ACC112 (cell line): ENCODE measurements around the gene RAPGEF3.

Experiments
- H2AFZ ChIP-seq: fragments of 200-600 bp; sonication (generic); one replicate; pipeline ENCODE4 v1.6.0; 2017; ENCODE audit warnings: antibody characterized with exemption, low read length; ENCODE audit not compliant: unreplicated experiment
- H3K27ac ChIP-seq: fragments of 200-600 bp; sonication (generic); 2 replicates; pipeline ENCODE4 v1.5.1; 2014; ENCODE audit warnings: low read depth, mild to moderate bottlenecking, antibody characterized with exemption, low read length, moderate library complexity
- H3K27me3 ChIP-seq: fragments of 200-600 bp; sonication (generic); 2 replicates; pipeline ENCODE4 v1.6.1; 2014; ENCODE audit warnings: mild to moderate bottlenecking, antibody characterized with exemption, low read length, moderate library complexity, mixed read lengths; ENCODE audit not compliant: insufficient read depth
- H3K36me3 ChIP-seq: fragments of 200-600 bp; sonication (generic); 2 replicates; pipeline ENCODE4 v1.6.1; 2016; ENCODE audit warnings: mild to moderate bottlenecking, antibody characterized with exemption, low read length, moderate library complexity, mixed read lengths; ENCODE audit not compliant: insufficient read depth
- H3K4me1 ChIP-seq: fragments of 200-600 bp; sonication (generic); one replicate; pipeline ENCODE4 v1.6.1; 2016; ENCODE audit warnings: low read length, mixed read lengths; ENCODE audit not compliant: insufficient read depth, unreplicated experiment, control insufficient read depth
- H3K4me3 ChIP-seq: fragments of 200-600 bp; sonication (generic); 2 replicates; pipeline ENCODE4 v1.5.1; 2014; ENCODE audit warnings: mild to moderate bottlenecking, low read depth, low read length
- H3K79me2 ChIP-seq: fragments of 200-600 bp; sonication (generic); one replicate; pipeline ENCODE4 v1.6.0; 2016; ENCODE audit warnings: low read length; ENCODE audit not compliant: control insufficient read depth, unreplicated experiment, insufficient read depth

The RAPGEF3 gene

DNA sequence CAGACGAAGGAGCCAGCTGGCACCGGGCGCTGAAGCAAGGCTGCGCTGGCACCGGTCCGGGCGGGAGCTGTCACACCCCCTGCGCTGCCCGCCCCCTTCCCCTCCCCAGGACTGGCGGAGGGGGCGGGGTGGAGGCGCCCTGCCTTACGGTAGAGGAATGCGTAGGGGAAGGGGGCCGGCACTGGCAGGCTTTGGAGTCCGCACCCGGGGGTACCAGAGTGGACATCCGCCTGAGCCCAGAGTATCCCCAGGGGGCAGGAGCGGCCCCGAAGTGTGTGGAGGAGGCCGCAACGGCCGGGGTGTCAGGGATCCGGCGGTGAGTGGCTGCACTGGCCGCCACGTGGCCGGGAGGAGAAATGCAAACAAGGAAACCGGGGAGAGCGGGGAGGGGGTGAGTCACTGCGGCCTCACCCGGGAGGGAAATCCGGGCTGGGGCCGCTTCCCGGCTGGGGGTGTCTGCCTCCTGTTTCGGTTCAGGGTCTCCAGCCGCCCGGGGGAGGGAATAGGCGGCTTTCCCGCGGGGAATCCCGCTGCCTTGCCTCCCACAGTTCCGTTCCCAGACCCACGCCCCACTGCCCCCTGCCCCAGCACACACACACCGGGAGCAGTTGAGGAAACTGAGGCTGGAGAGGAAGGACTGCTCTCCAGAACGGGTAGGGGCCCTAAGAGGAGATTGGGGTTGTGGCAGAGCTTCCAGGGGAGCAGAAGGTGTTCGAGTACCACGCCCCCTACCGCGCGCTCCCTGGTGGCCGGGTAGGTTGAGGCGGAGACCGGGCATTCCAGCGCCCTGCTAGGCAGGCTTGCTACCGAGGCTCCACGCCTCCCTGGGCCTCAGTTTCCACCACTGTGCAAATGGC lies at the start of gene RAPGEF3:
RAPGEF3 (minus strand) TSS at position 47 of the 857 bp plus-strand sequence. CDS start 324 bp downstream, outside the sequence.
- H2AFZ ChIP-seq: peak within 1 kb of the TSS; percentile 67
- no peaks in the 10 kb centered on the region for H3K27me3 ChIP-seq
- H3K4me1 ChIP-seq: peaks cover 21% of the 10 kb centered on the region
- peak within 1 kb of the TSS; percentile 84 for H3K4me3 ChIP-seq
- H3K27ac ChIP-seq: peak within 1 kb of the TSS; percentile 42; the same call in 1 of the 2 replicates
- H3K36me3 ChIP-seq: no peaks in the 10 kb centered on the region
- H3K79me2 ChIP-seq: no peaks in the 10 kb centered on the region

- Histone ChIP-seq H2AFZ (no peak overlapping the region), H3K27ac (peak overlapping the region; percentile 71), H3K4me1 (peaks cover 71% of the 10 kb centered on the region), H3K4me3 (0 out of 2 replicates have a peak overlapping the region, but pooled peaks have one; percentile 24), H3K79me2 (peaks cover 93% of the 10 kb centered on the region), H3K27me3 (no peaks in the 10 kb centered on the region), H3K36me3 (no peaks in the 10 kb centered on the region)
These were observed 49.4 kb upstream of the RAPGEF3 start for GRCh38 chr12:47808050-47808449.

- H3K27me3 ChIP-seq: no peaks in the 10 kb centered on the region
- H3K4me3 ChIP-seq: no peak overlapping the region
- H3K27ac ChIP-seq: no peak overlapping the region
- H3K79me2 ChIP-seq: peaks cover 97% of the 10 kb centered on the region
- no peaks in the 10 kb centered on the region for H3K36me3 ChIP-seq
- no peak overlapping the region for H2AFZ ChIP-seq
- peaks cover 73% of the 10 kb centered on the region for H3K4me1 ChIP-seq
These were observed 48.7 kb upstream of the RAPGEF3 start for GRCh38 chr12:47807338-47807737.

DNA sequence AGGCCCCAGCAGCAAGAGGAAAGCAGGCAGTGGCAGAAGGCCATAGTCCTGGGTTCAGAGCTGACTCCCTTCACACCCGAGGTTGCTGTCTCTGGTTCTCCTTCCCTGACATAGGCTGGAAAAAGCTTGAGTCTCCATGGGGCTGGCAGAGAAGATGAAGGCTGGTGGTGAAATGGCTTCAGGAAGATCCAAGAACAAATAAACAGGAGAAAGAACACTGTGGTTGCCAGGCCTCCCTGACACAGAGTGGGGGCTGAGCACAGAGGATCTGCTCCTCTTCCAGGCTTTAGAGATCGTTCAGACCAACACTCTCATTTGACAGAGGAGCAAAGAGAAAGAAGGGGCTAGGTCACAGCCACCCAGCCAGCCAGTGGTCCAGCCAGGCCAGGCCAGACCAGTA lies 46.7 kb upstream of the RAPGEF3 start:
- no peaks in the 10 kb centered on the region for H3K36me3 ChIP-seq
- no peaks in the 10 kb centered on the region for H3K27me3 ChIP-seq
- no peak overlapping the region for H3K27ac ChIP-seq
- H3K4me1 ChIP-seq: peaks cover 56% of the 10 kb centered on the region
- no peak overlapping the region for H2AFZ ChIP-seq
- H3K79me2 ChIP-seq: peaks cover 97% of the 10 kb centered on the region
- H3K4me3 ChIP-seq: no peak overlapping the region

- no peak overlapping the region for H3K27ac ChIP-seq
- peaks cover 48% of the 10 kb centered on the region for H3K4me1 ChIP-seq
- no peak overlapping the region for H2AFZ ChIP-seq
- H3K79me2 ChIP-seq: peaks cover 98% of the 10 kb centered on the region
- no peaks in the 10 kb centered on the region for H3K27me3 ChIP-seq
- no peak overlapping the region for H3K4me3 ChIP-seq
- no peaks in the 10 kb centered on the region for H3K36me3 ChIP-seq
These were observed 45.5 kb upstream of the RAPGEF3 start for GRCh38 chr12:47804171-47804570.

GRCh38 chr12:47803191-47803875 lies 44.7 kb upstream of the RAPGEF3 start:
- Histone ChIP-seq H2AFZ (no peak overlapping the region), H3K27ac (no peak overlapping the region), H3K79me2 (peaks cover 98% of the 10 kb centered on the region), H3K27me3 (no peaks in the 10 kb centered on the region), H3K4me1 (peaks cover 40% of the 10 kb centered on the region), H3K4me3 (no peak overlapping the region), H3K36me3 (no peaks in the 10 kb centered on the region)

DNA sequence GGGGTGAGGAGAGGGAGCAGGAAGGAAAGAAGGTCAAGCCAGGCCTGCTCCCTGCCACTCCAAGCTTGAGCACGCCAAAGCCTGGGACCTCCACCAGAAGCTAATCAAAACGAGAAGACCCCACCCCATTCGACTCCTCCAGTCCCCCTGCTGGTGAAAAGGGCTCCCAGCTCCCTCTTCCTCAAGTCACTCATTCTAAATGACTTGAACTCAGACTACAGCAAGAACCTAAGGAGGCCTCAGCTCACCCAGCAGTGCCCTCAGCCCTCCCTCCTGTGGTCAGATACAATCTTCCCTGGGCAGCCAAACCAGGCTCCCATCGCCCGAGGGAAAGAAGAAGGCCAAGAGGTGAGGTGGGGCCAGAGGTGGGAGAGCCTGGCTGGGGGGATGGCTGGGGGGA lies 43.6 kb upstream of the RAPGEF3 start:
- Histone ChIP-seq H3K4me3 (no peak overlapping the region), H3K4me1 (peaks cover 30% of the 10 kb centered on the region), H2AFZ (no peak overlapping the region), H3K27me3 (no peaks in the 10 kb centered on the region), H3K79me2 (peaks cover 89% of the 10 kb centered on the region), H3K27ac (no peak overlapping the region), H3K36me3 (no peaks in the 10 kb centered on the region)

DNA sequence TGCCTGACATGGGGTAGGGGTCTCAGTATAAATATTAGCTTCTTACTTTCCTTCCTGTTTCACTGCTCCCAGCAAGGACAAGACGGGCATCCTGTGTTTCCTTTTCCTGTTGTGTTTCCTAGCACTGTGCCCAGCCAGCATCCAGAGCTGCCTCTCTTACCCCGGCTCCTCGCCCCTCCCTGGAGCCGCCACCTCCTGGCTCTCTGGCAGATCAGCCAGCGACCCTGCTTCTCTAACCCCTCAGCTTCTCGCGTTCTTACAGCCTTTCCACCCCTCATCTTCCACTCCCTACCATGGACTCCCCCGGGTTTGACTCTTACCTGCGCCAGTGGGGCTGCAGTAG lies 43.2 kb upstream of the RAPGEF3 start:
- H3K27ac ChIP-seq: no peak overlapping the region
- peaks cover 85% of the 10 kb centered on the region for H3K79me2 ChIP-seq
- no peaks in the 10 kb centered on the region for H3K27me3 ChIP-seq
- no peak overlapping the region for H3K4me3 ChIP-seq
- peaks cover 26% of the 10 kb centered on the region for H3K4me1 ChIP-seq
- H2AFZ ChIP-seq: no peak overlapping the region
- peaks cover under 1% of the 10 kb centered on the region; the same call in 1 of the 2 replicates for H3K36me3 ChIP-seq

- Histone ChIP-seq H3K27me3 (no peaks in the 10 kb centered on the region), H3K36me3 (peaks cover 4% of the 10 kb centered on the region; the same call in 1 of the 2 replicates), H2AFZ (no peak overlapping the region), H3K4me1 (peaks cover 26% of the 10 kb centered on the region), H3K27ac (no peak overlapping the region), H3K4me3 (no peak overlapping the region), H3K79me2 (peaks cover 79% of the 10 kb centered on the region)
These were observed 42.7 kb upstream of the RAPGEF3 start for GRCh38 chr12:47801170-47801903.

GRCh38 chr12:47800582-47800981 lies 41.9 kb upstream of the RAPGEF3 start:
- no peaks in the 10 kb centered on the region for H3K27me3 ChIP-seq
- no peak overlapping the region for H3K27ac ChIP-seq
- H2AFZ ChIP-seq: no peak overlapping the region
- H3K36me3 ChIP-seq: peaks cover 4% of the 10 kb centered on the region; the same call in 1 of the 2 replicates
- no peak overlapping the region for H3K4me3 ChIP-seq
- peaks cover 19% of the 10 kb centered on the region for H3K4me1 ChIP-seq
- peaks cover 72% of the 10 kb centered on the region for H3K79me2 ChIP-seq
